ENCODE measurements around the gene SPINK5.

DNA sequence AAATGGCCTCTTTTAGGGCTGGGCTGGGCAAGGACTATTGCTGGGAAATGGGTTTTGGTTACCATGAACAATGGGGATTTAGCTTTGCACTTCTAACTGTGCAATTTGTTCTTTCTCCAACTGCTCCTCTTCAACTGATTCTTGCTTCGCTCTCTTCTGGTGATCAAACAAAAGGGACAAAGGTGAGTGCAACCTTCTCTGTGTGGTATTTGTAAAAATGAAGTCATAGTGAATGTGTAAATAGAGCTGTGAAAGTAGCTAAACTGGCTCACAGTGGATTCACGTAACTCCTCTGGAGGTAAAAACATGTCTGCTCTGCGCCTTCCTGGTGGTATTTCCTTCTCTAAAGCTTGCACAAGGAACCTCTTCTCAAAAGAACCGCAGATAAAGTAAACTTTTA lies 83.6 kb downstream of the SPINK5 start:
- TF ChIP-seq, protein P1, sequence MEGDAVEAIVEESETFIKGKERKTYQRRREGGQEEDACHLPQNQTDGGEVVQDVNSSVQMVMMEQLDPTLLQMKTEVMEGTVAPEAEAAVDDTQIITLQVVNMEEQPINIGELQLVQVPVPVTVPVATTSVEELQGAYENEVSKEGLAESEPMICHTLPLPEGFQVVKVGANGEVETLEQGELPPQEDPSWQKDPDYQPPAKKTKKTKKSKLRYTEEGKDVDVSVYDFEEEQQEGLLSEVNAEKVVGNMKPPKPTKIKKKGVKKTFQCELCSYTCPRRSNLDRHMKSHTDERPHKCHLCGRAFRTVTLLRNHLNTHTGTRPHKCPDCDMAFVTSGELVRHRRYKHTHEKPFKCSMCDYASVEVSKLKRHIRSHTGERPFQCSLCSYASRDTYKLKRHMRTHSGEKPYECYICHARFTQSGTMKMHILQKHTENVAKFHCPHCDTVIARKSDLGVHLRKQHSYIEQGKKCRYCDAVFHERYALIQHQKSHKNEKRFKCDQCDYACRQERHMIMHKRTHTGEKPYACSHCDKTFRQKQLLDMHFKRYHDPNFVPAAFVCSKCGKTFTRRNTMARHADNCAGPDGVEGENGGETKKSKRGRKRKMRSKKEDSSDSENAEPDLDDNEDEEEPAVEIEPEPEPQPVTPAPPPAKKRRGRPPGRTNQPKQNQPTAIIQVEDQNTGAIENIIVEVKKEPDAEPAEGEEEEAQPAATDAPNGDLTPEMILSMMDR (conservative IDR thresholded peaks at IDR 0.05; ENCODE audit: low read depth, low read length) = no peak
- no peak for TF ChIP-seq EZH2 (IDR thresholded peaks at IDR 0.05; ENCODE audit: borderline replicate concordance, low read depth, low read length, poor library complexity, severe bottlenecking)

Measured in A673 (cell line).